Effector CD8-positive, alpha-beta T cell (primary cell): ENCODE data around the gene TMEM150C.

ENCODE experiments used
- DNase-seq: peaks from one replicate; lab custom pipeline; 2025; lab: John Stamatoyannopoulos, UW
- total RNA-seq, 4 experiments: gene quantifications; one replicate each; lab custom pipeline; 2026; lab: John Stamatoyannopoulos, UW

TMEM150C gene
- 0 to 0.18 (median 0.09) reads per million in 4 experiments for total RNA-seq

DNA sequence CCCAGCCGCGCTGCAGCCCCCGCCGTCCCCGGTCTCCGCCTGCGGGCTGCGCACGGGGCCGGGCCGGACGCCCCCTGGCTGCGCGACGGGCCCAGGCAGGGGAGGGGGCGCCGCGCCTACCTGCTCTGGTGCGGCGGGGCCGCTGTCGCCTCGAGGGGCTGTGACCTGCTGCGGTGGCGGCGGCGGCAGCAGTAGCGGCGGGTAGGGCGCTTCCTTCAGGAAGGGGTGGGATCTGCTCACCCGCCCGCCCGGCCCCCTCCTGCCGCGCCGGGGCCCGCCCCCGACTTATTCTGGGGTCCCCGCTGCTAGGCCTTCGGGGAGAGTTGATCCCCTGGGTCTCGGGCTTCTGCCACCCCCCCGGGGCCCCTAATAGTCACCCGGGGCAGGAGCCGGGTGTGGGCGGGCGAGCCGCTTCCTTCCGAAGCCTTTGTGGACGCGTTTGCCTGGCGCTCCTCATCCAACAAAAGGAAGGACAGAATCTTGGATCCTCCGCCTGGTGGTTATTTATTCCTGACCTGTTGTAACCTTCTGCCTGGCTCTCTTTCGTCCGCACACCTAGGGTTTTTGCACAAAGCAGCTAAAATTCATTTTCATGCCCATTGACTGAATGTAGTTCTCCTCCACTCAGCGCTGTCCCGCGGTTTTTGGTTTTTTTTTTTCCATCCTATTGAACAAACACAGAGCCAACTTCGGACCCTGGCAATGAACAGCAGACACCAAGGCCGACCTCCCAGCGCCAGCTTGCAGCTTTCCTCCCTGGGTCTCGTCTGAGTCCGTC lies at the start of gene TMEM150C:
Gene TMEM150C, minus strand, starts transcription at position 203 of the 778 bp plus-strand sequence. CDS start 57,331 bp downstream, outside the sequence.
- DNase-seq = no peak

DNA sequence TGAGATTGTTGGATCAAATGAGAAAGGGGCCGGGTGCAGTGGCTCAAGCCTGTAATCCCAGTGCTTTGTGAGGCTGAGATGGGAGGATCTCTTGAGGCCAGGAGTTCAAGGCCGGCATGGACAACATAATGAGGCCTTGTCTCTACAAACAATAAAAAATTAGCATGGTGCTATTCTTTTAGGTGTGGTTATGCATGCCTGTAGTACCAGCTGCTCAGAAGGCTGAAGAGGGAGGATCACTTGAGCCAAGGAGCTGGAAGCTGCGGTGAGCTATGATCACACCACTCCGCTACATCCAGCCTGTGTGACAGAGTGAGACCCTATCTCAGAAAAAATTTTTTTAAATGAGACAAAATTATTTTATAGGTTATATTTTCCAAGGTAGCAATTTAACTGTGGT lies 49.7 kb upstream of the TMEM150C start:
- DNase-seq = no peak

DNA sequence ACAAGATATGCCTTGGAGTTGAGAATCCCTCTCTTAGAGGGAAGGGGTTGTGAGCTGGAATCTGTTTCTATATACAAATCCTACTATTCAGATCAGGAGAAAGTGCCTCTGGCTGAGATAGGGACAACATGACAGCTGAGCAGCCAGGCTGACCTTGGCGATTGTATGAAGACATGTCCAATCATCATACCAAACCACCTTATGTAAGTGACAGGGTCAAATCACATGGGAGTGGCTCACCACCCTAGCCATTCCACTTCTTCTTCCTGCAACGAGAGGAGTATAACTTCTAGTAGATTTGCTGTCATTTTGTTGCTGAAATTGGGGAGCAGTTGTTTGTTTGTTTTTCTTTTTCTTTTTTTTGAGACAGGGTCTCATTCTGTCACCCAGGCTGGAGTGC lies 48.3 kb upstream of the TMEM150C start:
- DNase-seq = no peak

- DNase-seq = no peak
Measured at GRCh38 chr4:82606622-82607021, 44.8 kb upstream of the TMEM150C start.

GRCh38 chr4:82604522-82604921 lies 42.7 kb upstream of the TMEM150C start:
- DNase-seq = no peak

- no peak for DNase-seq
Measured at GRCh38 chr4:82601242-82602015, 39.6 kb upstream of the TMEM150C start.

GRCh38 chr4:82599336-82599735 lies 37.5 kb upstream of the TMEM150C start:
- no peak for DNase-seq

- DNase-seq = no peak
Measured at GRCh38 chr4:82594456-82594855, 32.7 kb upstream of the TMEM150C start.

- DNase-seq = no peak
Measured at GRCh38 chr4:82593411-82593810, 31.6 kb upstream of the TMEM150C start.

DNA sequence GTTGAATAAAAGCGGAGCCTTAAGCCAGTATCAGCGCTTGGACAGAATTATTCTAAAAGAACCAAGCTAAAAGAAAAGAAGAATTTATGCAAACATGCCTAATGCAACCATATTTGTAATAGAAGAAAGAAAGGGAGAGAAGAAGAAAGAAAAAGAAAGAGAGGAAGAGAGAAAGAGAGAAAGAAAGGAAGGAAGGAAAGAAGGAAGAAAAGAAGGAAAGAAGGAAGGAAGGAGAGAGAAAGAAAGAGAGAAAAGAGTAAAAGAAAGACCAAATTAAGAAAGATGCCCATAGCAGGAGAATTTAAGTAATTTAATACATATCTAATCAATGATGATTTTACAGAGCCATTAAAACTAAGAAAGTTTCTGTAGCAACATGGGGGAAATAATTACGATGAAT lies 30.9 kb upstream of the TMEM150C start:
- DNase-seq = no peak

DNA sequence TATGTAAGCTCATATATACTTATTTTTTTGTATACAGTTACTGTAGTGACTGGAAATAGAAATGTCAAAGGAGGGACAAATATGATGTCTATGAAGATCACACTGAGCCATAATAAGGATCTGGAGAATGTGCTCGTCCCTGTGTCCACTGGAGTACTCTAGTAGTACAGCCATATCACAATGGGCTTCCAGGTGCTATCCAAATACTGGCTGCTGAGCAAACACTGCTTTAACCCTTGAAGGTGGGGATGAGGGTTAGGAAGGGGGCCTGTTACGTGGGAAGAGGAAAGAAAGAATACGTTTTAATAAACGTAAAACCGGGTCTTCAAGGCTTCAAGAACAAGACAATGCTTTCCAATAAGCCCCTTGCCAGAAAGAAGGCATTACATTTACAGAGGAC lies 29.8 kb upstream of the TMEM150C start:
- DNase-seq = no peak

- no peak for DNase-seq
Measured at GRCh38 chr4:82589756-82590155, 28.0 kb upstream of the TMEM150C start.

GRCh38 chr4:82588771-82589270 lies 27.0 kb upstream of the TMEM150C start:
- DNase-seq = no peak

DNA sequence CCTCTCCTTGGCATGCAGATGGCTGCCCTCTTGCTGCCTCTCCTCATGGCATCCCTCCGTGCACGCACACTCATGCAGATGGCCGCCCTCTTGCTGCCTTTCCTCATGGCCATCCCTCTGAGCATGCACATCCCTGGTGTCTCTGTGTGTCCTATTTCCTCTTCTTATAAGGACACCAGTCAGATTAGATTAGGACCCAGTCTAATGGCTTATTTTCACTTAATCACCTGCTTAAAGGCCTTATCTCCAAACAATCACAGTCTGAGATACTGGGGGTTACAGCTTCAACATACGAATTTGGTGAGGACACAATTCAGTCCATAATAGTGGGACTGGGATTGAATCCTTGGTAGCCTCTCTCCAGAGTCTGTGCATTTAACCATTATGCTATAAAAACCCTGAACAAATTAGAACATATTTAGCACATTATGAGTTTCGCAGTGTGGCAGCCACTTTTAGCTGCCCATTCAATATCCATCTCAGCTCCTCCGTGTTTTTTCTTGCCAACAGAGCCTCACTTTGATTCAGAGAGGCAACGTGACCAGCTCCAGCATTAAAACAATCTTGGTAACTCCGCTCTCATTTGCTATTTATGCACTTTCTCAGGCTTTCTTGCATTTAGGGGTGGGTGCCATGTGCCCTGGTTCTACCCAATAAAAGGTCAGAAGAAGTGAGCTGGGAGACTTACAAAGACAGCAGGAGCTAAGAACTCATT lies 26.2 kb upstream of the TMEM150C start:
- DNase-seq = no peak

GRCh38 chr4:82585690-82586435 lies 24.1 kb upstream of the TMEM150C start:
- no peak for DNase-seq

DNA sequence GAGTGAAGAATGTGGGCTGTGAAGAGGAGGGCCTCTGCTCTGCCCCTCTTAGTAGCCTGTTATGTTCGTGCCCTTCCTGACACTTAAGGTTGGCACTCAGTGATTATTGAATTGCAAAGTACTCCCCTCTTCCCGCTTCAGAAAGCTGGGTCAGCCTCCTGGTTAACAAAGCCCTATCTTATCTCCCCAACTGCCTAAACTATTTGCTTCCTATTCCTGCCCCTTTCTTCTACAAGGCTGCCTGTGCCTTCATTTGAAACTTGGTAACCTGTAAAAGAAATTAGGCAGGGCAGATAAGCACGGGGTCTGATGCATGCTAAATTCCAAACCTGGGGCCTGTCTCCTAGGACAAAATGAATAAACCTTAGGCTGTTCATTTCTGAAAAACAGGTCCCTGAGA lies 23.1 kb upstream of the TMEM150C start:
- DNase-seq = no peak

DNA sequence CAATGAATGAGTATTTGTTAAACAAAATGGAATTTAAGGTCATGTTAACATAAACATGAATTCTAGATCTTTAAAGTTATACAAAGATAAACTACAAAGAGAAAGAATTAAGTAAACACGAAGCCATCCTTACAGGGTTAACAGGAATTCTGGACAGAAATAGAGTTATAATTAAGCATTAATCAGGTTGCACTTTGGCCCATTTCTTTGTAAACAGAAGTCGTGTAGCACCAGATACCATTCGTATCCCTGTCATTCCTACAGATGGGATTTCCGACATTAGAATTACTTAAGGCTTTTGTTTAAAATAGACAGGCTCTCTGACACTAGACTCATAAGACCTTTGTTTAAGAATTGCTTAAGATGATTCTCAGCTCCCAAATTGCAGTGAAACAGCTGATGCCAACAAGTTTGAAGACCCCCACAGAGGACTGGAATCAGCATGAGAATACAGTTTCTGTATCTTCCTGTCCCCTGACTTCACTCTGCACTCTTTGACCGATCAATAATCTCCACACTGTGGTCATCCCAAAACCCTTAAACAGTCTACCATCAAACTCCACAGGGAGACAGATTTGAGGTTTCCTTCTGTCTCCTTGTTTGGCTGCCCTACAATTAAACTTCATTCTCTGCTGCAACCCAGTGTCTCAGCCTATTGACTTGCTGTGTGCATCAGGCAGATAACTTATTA lies 22.3 kb upstream of the TMEM150C start:
- DNase-seq = no peak

DNA sequence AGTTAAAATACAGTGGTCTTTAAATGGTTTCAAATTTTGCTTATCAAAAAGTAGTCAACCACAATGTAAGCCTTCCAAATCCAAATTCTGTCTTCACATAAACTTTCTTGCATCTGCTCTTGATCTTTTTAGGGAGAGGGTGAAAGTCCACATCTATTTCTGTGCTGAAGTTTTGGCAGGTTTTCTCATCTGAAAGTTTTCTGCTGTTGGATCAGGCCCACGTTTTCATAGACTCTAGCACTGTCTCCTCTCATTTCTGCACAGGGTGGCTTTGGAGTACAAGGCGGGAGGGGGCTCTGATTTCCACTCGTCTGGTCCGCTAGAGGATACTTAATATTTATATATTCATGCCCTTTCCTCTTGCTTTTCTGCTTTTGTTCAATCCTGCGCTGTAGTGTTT lies 18.1 kb upstream of the TMEM150C start:
- no peak for DNase-seq

GRCh38 chr4:82578935-82579334 lies 17.1 kb upstream of the TMEM150C start:
- no peak for DNase-seq

- no peak for DNase-seq
Measured at GRCh38 chr4:82577451-82577850, 15.7 kb upstream of the TMEM150C start.

DNA sequence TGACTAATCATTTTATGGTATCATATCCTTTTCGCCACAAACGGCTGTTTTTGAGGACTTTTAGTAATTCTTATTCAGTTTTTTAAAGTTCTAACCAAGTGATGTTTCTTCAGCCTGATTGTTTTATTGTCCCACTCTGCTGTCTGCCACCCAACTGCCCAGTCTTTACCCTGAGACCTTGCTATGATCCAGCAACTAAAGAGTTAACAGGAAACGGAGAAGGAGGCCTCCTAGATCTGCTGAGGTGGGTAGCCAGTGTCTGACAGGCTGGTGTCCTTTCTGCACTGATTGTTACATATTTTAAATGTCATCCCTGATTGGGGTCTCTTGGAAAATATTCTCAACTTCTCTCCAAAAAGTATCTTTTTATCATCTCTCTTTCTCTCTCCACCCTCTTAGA lies 7.9 kb upstream of the TMEM150C start:
- DNase-seq = no peak
